Hepatocyte (in vitro differentiated cells): ENCODE measurements around the gene SLC1A5. TPM values are rescaled to one million over a fixed set of nuclear protein-coding genes. Genes with fewer than 3 reads are reported as not detected.

Experiments used
- DNase-seq: peaks from one replicate; pipeline ENCODE4 v3.0.0-alpha.2; 2016; ENCODE audit warnings: low spot score
- H2AFZ ChIP-seq: fragments of 200-600 bp; sonication (generic); 2 replicates; pipeline ENCODE4 v1.6.0; 2016; ENCODE audit warnings: antibody characterized with exemption, mild to moderate bottlenecking
- H3K27ac ChIP-seq: fragments of 200-600 bp; sonication (generic); 2 replicates; pipeline ENCODE4 v1.5.1; 2016; ENCODE audit warnings: mild to moderate bottlenecking
- H3K27me3 ChIP-seq: fragments of 200-600 bp; sonication (generic); 2 replicates; pipeline ENCODE4 v1.6.1; 2016
- H3K36me3 ChIP-seq: fragments of 200-600 bp; sonication (generic); replicated peaks from 2 replicates; pipeline ENCODE4 v1.5.1; 2016; ENCODE audit warnings: low read depth; ENCODE audit not compliant: insufficient read depth
- H3K4me1 ChIP-seq: fragments of 200-600 bp; sonication (generic); 2 replicates; pipeline ENCODE4 v1.5.1; 2016; ENCODE audit warnings: mild to moderate bottlenecking, moderate library complexity; ENCODE audit not compliant: insufficient read depth
- H3K4me2 ChIP-seq: fragments of 200-600 bp; sonication (generic); 2 replicates; pipeline ENCODE4 v1.6.0; 2016
- H3K4me3 ChIP-seq: fragments of 200-600 bp; sonication (generic); 2 replicates; pipeline ENCODE4 v1.5.1; 2016; ENCODE audit warnings: mild to moderate bottlenecking
- H3K79me2 ChIP-seq: fragments of 200-600 bp; sonication (generic); 2 replicates; pipeline ENCODE4 v1.6.0; 2017; ENCODE audit warnings: mild to moderate bottlenecking
- H3K9me2 ChIP-seq: fragments of 200-600 bp; sonication (generic); replicated peaks from 2 replicates; pipeline ENCODE4 v1.6.0; 2017; ENCODE audit warnings: mild to moderate bottlenecking; ENCODE audit not compliant: insufficient read depth
- H3K9me3 ChIP-seq: fragments of 200-600 bp; sonication (generic); 2 replicates; pipeline ENCODE4 v1.5.1; 2016; ENCODE audit warnings: low read depth, mild to moderate bottlenecking
- H4K20me1 ChIP-seq: fragments of 200-600 bp; sonication (generic); 2 replicates; pipeline ENCODE4 v1.6.0; 2016; ENCODE audit warnings: mild to moderate bottlenecking; ENCODE audit not compliant: insufficient read depth, poor library complexity, severe bottlenecking
- EZH2 ChIP-seq: fragments of 200-600 bp; sonication (generic); IDR thresholded peaks from 2 replicates; pipeline ENCODE4 v1.6.1; 2016; ENCODE audit warnings: antibody characterized with exemption, mild to moderate bottlenecking, borderline replicate concordance
- EZH2phosphoT487 ChIP-seq: fragments of 200-600 bp; sonication (generic); IDR thresholded peaks from one replicate; pipeline ENCODE4 v1.6.1; 2018; ENCODE audit warnings: antibody characterized with exemption, mild to moderate bottlenecking, low read depth, moderate library complexity; ENCODE audit not compliant: unreplicated experiment, severe bottlenecking
- WGBS: methylation state at CpG from one replicate; pipeline ENCODE4 v1.1.6; 2016; ENCODE audit warnings: low lambda C conversion rate; ENCODE audit errors: missing lambda C conversion rate; 5-methylcytosine and 5-hydroxymethylcytosine counted together
- polyA plus RNA-seq: library from polyadenylated mRNA; unstranded; fragments of >200 nt; fragmentation: Nextera tagmentation; extraction: Ambion mirVana; gene quantifications from 2 replicates; pipeline ENCODE4 v1.2.1, GENCODE V29; 2016
- total RNA-seq: library from RNA; depleted of rRNA; stranded (reverse); fragments of >200 nt; gene quantifications from 2 replicates; pipeline ENCODE4 v1.2.3, GENCODE V29; 2014
- TF ChIP-seq, protein P1 (sequence below): fragments of 200-600 bp; sonication (generic); IDR thresholded peaks from 2 replicates; pipeline ENCODE4 v1.5.1; 2016; ENCODE audit warnings: antibody characterized with exemption, mild to moderate bottlenecking; ENCODE audit not compliant: poor library complexity

The SLC1A5 gene
- total and polyA plus RNA-seq, 2 experiments from 2014 or later, result 87.9 to 171 TPM

DNA sequence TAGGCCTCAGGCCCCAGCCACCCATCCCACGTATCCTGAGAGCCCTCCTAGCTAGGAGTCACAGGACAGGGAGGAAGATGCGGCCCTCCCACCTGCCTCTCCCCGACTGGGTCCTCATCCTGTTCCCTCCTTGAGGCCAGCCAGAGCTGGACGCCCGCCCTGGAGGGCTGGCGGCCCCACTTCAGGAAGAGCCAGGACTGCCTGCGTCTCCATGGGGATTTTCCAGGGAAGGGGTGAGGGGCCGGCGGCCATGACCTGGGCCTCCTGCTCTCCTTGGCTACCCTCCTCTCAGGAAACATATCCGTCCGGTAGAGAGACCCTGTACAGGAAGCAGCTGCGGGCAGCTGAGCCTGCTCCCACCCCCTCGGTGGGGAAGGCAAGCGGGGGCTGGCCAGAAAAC lies 60.2 kb downstream of the SLC1A5 start:
- no peak for DNase-seq
- H3K27me3 ChIP-seq, result no peaks in the 10 kb centered on the region
- no peaks in the 10 kb centered on the region for H3K36me3 ChIP-seq
- H2AFZ ChIP-seq, result no peak overlapping the region
- no peaks in the 10 kb centered on the region for H3K9me2 ChIP-seq
- no peaks in the 10 kb centered on the region for H3K9me3 ChIP-seq
- no peaks in the 10 kb centered on the region for H3K4me1 ChIP-seq
- peaks cover 21% of the 10 kb centered on the region for H4K20me1 ChIP-seq
- 98% methylated on average over 11 of the region's 14 CpGs for WGBS
- H3K79me2 ChIP-seq, result peaks cover 7% of the 10 kb centered on the region
- H3K4me2 ChIP-seq, result no peak overlapping the region
- H3K4me3 ChIP-seq, result no peak overlapping the region
- TF ChIP-seq, protein P1, sequence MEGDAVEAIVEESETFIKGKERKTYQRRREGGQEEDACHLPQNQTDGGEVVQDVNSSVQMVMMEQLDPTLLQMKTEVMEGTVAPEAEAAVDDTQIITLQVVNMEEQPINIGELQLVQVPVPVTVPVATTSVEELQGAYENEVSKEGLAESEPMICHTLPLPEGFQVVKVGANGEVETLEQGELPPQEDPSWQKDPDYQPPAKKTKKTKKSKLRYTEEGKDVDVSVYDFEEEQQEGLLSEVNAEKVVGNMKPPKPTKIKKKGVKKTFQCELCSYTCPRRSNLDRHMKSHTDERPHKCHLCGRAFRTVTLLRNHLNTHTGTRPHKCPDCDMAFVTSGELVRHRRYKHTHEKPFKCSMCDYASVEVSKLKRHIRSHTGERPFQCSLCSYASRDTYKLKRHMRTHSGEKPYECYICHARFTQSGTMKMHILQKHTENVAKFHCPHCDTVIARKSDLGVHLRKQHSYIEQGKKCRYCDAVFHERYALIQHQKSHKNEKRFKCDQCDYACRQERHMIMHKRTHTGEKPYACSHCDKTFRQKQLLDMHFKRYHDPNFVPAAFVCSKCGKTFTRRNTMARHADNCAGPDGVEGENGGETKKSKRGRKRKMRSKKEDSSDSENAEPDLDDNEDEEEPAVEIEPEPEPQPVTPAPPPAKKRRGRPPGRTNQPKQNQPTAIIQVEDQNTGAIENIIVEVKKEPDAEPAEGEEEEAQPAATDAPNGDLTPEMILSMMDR, result no peak
- no peak for TF ChIP-seq EZH2phosphoT487
- TF ChIP-seq EZH2, result no peak
- H3K27ac ChIP-seq, result no peak overlapping the region

DNA sequence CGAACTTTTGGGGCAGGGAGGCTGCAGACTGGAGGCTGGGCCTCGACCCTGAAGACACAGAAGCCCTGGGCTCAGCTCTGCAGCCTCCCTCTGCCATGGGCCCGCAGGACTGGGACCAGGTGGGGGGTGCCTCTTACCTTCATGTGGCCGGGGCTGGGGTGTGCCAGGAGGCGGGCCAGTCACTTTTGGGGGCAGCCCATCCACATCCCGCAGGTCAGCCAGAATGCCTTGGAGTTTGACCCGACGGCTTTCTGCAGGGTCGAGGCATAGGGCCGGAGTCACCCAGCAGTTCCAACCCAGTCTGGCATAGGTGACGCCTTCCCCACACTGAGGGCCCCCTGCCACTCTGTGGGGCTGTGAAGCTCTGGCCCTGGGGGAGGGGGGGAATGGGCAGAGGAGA lies 60.6 kb downstream of the SLC1A5 start:
- no peak overlapping the region for H2AFZ ChIP-seq
- no peaks in the 10 kb centered on the region for H3K9me3 ChIP-seq
- peaks cover 21% of the 10 kb centered on the region for H4K20me1 ChIP-seq
- no peaks in the 10 kb centered on the region for H3K9me2 ChIP-seq
- TF ChIP-seq EZH2phosphoT487, result no peak
- TF ChIP-seq, protein P1, result no peak
- TF ChIP-seq EZH2, result no peak
- no peak overlapping the region for H3K4me2 ChIP-seq
- H3K27me3 ChIP-seq, result no peaks in the 10 kb centered on the region
- H3K79me2 ChIP-seq, result peaks cover 7% of the 10 kb centered on the region
- 96% methylated on average over 11 of the region's 11 CpGs for WGBS
- H3K4me1 ChIP-seq, result no peaks in the 10 kb centered on the region
- H3K36me3 ChIP-seq, result no peaks in the 10 kb centered on the region
- H3K27ac ChIP-seq, result no peak overlapping the region
- H3K4me3 ChIP-seq, result no peak overlapping the region
- DNase-seq, result no peak

DNA sequence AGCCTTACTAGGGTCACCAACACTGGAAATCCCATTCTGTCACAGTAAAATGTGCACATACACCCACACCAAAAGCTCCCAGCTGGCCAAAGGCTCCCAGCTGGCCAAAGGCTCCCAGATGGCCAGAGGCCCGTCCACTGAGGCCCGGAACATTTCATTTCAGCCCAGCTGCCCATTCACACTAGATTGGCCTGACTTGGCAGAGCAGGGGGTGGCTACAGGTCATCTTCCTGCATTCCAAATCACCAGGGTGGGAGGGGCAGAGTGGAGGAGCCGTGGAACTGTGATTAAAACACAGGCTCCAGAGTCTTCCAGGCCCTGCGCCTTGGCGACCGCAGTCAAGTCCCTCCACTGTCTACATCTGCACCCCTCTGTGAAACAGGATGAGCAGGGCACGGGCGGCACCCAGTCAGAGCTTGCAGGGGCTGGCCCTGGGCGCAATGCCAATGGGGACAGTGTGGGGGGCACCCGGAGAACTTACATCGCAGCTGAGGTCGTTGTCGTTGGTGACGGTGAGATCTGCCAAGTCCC lies 61.4 kb downstream of the SLC1A5 start:
- DNase-seq, result no peak
- Histone ChIP-seq H3K9me2 (no peaks in the 10 kb centered on the region), H3K36me3 (no peaks in the 10 kb centered on the region), H3K4me1 (no peaks in the 10 kb centered on the region), H4K20me1 (peaks cover 15% of the 10 kb centered on the region), H3K27me3 (no peaks in the 10 kb centered on the region), H3K4me3 (no peak overlapping the region), H3K79me2 (peaks cover 7% of the 10 kb centered on the region), H3K9me3 (no peaks in the 10 kb centered on the region), H3K4me2 (no peak overlapping the region), H2AFZ (no peak overlapping the region), H3K27ac (no peak overlapping the region)
- TF ChIP-seq EZH2phosphoT487 (no peak), EZH2 (no peak)
- TF ChIP-seq, protein P1, result no peak
- WGBS, result 86% methylated on average over 14 of the region's 14 CpGs
